GM18508 (cell line): Measurements from ENCODE around the gene SYT8.

Experiments used
- ATAC-seq: cut with Tn5 transposase; IDR thresholded peaks from one replicate; pipeline ENCODE4 v1.9.1; 2021; ENCODE audit warnings: moderate number of reproducible peaks; ENCODE audit not compliant: insufficient read depth, unreplicated experiment

Gene SYT8

GRCh38 chr11:1854949-1855885, 20.4 kb downstream of the SYT8 start:
- no peak for ATAC-seq

DNA sequence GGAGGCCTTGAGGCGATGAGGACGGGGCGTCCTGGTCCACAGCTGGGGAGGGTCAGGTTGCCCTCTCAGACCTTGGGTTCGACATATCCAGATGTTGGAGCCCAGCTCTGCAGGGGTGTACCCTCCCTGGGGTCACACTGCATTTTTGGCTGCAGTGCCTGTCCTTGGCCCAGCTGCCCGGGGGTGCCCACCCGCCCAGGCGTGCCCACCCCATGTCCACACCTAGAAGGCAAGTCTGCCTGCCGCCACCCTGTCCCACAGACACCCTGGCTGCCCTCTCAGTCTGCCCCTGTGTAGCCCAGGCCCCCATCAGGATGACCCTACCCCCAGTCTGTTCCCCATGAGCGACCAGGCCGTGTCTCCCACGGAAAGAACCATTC, 21.1 kb downstream of the SYT8 start:
- no peak for ATAC-seq

- no peak for ATAC-seq
Measured at GRCh38 chr11:1856306-1857005, 21.7 kb downstream of the SYT8 start.

- ATAC-seq = no peak
Measured at GRCh38 chr11:1857064-1857463, 22.3 kb downstream of the SYT8 start.

DNA sequence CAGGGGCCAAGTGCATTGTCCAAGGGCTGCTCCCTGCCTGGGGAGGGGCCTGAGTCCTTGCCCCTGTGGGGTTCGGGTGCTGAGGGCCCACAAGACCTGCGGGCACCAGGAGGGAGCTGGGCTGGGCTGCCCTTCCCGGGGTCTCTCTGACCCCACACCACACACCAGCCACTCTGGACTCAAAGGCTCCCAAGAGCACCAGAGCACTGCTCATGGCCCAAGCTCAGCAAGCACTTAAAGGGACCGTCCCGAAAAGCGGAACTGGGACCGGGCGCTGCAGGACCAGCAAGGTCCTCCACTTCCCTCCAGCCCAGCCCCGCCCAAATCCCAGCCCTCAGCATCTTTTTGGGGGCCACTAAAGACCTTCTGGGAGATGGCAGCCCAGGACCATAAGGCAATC, 23.4 kb downstream of the SYT8 start:
- no peak for ATAC-seq

DNA sequence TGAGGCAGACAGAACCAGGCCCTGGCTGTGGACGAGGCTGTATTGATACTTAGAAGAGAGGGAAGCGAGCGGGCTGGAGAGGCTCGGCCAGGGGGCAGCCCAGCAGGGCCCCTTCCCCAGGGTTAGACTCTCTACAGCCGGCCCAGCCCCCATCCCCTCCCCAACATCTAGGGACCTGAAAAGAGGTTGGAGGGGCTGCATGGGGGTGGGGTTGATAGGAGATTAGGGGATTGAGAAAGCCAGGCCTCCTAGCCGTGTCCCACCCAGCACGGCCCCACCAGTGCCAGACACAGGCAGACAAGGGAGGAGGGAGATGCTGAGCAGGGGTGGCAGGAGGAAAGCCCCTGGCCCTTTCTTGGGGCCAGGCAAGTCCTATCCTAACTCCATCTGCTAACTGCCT, 23.8 kb downstream of the SYT8 start:
- no peak for ATAC-seq

GRCh38 chr11:1859004-1859403, 24.2 kb downstream of the SYT8 start:
- ATAC-seq = no peak

DNA sequence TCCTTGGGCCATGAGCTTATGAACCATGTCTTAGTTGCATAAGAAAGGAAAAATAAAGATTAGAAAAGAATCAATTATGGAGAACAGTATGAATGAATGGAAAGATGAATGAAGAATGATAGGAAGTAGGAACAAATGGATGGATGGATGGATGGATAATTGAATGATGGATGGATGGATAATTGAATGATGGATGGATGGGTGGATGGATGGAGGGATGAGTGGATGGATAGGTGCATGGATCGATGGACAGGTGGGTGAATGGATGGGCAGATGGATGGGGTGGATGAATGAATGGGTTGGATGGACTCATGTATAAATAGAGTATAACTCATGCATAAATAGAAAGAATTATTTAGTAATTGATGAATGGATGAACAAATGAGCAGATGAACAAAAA, 25.3 kb downstream of the SYT8 start:
- ATAC-seq = no peak

DNA sequence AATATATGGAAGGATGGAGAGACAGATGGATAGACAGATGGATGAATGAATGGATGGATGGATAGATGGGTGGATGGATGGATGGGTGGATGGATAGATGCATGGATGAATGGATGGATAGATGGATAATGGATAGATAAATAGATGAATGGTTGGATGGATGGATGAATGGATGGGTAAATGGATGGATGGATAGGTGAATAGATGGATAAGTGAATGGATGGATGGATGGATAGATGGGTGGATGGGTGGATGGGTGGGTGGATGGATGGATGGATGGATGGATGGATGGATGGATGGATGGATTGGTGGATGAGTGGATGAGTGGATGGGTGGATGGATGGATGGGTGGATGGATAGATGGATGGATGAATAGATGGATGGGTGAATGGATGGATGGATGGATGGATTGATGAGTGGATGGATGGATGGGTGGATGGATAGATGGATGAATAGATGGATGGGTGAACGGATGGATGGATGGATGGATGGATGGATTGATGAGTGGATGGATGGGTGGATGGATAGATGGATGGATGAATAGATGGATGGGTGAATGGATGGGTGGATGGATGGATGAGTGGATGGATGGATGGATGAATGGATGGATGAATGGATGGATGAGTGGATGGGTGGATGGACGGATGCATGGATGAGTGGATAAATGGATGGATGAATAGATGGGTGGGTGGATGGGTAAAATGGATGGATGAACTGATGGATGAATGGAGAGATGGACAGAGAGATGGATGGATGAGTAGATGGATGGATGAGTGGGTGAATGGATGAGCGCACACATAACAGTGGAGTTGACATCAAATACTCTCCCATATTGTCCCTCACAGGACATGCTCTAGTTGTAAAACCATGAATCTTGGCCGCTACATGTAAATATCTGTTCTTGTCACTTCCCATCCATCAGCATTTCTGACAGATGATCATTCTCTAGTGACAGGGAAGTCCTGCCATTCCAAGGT, 26.9 kb downstream of the SYT8 start:
- ATAC-seq = no peak

GRCh38 chr11:1862588-1863351, 28.0 kb downstream of the SYT8 start:
- no peak for ATAC-seq

DNA sequence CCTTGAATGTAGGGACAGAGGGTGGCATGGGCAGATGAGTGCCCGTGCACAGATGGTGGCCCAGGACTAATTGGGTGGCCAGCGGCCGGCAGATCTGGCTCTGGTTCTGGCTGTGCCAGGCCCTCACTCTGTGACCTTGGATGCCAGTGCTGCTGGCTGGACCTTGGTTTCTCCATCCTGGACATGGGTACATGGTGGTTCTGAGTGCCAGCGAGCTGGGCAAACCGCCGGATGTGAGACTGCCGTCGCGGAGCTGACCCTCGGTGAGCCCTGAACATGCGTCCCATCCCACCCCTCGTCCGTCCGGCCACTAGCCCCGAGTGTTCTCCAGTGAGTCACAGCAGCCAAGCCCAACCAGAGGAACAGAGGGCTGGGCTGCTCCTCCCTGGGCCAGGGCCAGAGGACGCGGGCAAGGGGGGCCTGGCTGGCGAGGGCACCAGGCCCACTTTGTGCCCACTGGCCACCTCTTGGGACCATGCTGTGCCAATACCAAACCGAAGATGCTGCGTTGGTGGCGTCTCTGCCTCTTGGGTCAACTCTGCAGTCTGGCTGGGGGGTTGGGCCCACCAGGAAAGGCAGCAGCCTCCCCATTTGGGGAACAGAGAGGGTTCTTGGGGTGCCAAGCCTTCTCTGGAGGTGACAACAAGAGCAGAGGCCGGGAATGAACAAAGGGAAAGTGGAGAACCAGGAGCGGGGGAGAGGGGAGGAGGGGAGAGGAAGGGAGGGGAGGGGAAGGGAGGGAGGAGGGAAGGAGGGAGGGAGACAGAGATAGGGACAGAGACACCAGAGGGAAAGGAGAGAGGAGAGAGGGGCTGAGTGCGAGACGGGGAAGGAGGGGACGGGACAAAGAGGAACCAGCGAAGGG, 28.8 kb downstream of the SYT8 start:
- no peak for ATAC-seq

DNA sequence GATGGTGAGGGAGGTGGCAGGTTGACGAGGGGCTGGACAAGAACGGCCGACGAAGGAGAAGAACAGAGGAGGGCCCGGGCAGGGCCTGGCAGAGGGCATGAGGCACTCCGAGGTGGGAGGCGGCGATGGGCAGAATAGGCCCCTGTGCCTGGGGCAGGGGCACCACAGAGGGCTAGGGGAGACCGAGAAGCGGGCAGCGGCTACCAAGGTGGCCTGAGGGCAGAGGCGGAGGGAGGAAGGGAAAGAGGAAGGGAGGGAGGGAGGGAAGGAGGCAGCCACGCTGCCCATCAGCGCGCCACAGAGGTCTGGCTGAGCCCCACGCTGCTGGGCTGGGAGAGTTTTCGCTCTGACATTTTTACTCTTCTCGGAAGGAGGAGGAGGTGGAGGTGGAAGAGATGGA, 29.4 kb downstream of the SYT8 start:
- no peak for ATAC-seq

GRCh38 chr11:1864831-1865665, 30.3 kb downstream of the SYT8 start:
- no peak for ATAC-seq

GRCh38 chr11:1866226-1866625, 31.4 kb downstream of the SYT8 start:
- no peak for ATAC-seq

GRCh38 chr11:1866776-1867175, 32.0 kb downstream of the SYT8 start:
- no peak for ATAC-seq

- no peak for ATAC-seq
Measured at GRCh38 chr11:1867381-1867780, 32.6 kb downstream of the SYT8 start.

- no peak for ATAC-seq
Measured at GRCh38 chr11:1868056-1868635, 33.4 kb downstream of the SYT8 start.
